ENCODE data around the gene SNAPC5. TPM values are rescaled to one million over a fixed set of nuclear protein-coding genes. Genes with fewer than 3 reads are reported as not detected.

SNAPC5 gene
- total and polyA plus RNA-seq, 2 of the 8 experiments (the other 6 are each of a cell fraction or from before 2014, with no cell fraction given), result 18.7 to 23.1 TPM

DNA sequence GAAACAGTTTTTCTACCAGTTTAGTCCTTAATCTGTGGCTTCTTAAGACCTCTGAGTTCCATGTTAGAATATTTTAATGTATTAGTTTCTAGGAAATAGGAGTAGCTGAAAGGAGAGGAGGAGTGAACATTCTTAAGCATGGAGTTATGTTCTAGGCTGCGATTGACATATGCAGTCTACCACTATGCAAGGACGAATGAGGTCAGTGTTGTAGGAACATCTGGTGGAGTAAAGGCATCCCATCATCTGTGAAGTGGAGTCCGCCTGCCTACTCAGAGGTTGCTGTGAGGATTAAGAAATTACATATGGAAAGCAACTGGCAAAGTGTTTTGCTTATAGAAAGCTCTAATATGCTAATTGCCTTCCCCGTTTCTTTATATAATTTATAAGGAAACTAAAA, 45.1 kb downstream of the SNAPC5 start:
- ChIA-PET CTCF (ENCODE audit: partially characterized antibody) (interaction anchor here (1.1 kb wide), 1 partner anchor 74 kb away, joined by 3 read pairs; no protein-coding TSS in a partner anchor), POLR2A (ENCODE audit: partially characterized antibody) (interaction anchor here (0.6 kb wide), 1 partner anchor 47 kb away, joined by 4 read pairs; no protein-coding TSS in a partner anchor)
- no peaks in the 10 kb centered on the region for H3K4me1 ChIP-seq (replicated peaks in 1 of 4; ENCODE audit: control insufficient read depth in 3 of 4, insufficient read depth in 4 of 4, low read length in 3 of 4)
- H3K23me2 ChIP-seq (ENCODE audit: low read depth, low read length), result no peaks in the 10 kb centered on the region
- H2AFZ ChIP-seq (ENCODE audit: low read length), result no peak overlapping the region
- H3K23ac ChIP-seq (ENCODE audit: insufficient read length), result no peak overlapping the region
- H3K4me2 ChIP-seq (ENCODE audit: insufficient read depth in 1 of 2, low read depth in 2 of 2, low read length in 2 of 2), result no peak overlapping the region
- H2AK5ac ChIP-seq (ENCODE audit: low read depth, low read length), result no peak overlapping the region
- no peak overlapping the region for H3K4me3 ChIP-seq (ENCODE audit: extremely low read depth in 1 of 4, insufficient read depth in 2 of 4, low read depth in 3 of 4, low read length in 4 of 4)
- H2BK5ac ChIP-seq (ENCODE audit: low read depth, low read length), result no peak overlapping the region
- peaks cover 0 to 2% of the 10 kb centered on the region in 2 experiments for H4K20me1 ChIP-seq (replicated peaks in 1 of 2; ENCODE audit: control insufficient read depth in 1 of 2, insufficient read depth in 2 of 2, low read length in 2 of 2)
- H2BK120ac ChIP-seq (replicated peaks; ENCODE audit: low read depth, low read length), result no peak overlapping the region
- no peak overlapping the region for H3K27ac ChIP-seq (ENCODE audit: low read depth, low read length)
- no peaks in the 10 kb centered on the region for H3K9me3 ChIP-seq (ENCODE audit: insufficient read depth in 2 of 2, low read depth in 1 of 2, low read length in 1 of 2)
- no peak overlapping the region for H3K14ac ChIP-seq (ENCODE audit: insufficient read length)
- no peak for TF ChIP-seq SIX5 (IDR thresholded peaks at IDR 0.05; ENCODE audit: low read depth, low read length)
- no peak for TF ChIP-seq RXRA (IDR thresholded peaks at IDR 0.05; ENCODE audit: insufficient read depth, low read depth, low read length)
- TF ChIP-seq NANOG (IDR thresholded peaks at IDR 0.05; ENCODE audit: insufficient read depth, low read depth, low read length, poor library complexity, severe bottlenecking), result no peak
- no peak for TF ChIP-seq ZNF274 (IDR thresholded peaks at IDR 0.05; ENCODE audit: borderline replicate concordance, extremely low read depth, low read length)
- no peak for TF ChIP-seq KDM4A (IDR thresholded peaks at IDR 0.05; ENCODE audit: low read depth, low read length, severe bottlenecking)
- TF ChIP-seq RAD21 (IDR thresholded peaks at IDR 0.05 in 1 of 2, conservative IDR thresholded peaks at IDR 0.05 in 1 of 2; ENCODE audit: low read depth in 2 of 2, low read length in 2 of 2), result no peak
- TF ChIP-seq HDAC2 (IDR thresholded peaks at IDR 0.05; ENCODE audit: borderline replicate concordance in 1 of 2, low read depth in 2 of 2, low read length in 2 of 2), result no peak
- no peak for TF ChIP-seq EGR1 (IDR thresholded peaks at IDR 0.05; ENCODE audit: borderline replicate concordance, low read depth, low read length)
- TF ChIP-seq SUZ12 (IDR thresholded peaks at IDR 0.05; ENCODE audit: low read length), result no peak
- no peak for TF ChIP-seq PHF8 (conservative IDR thresholded peaks at IDR 0.05; ENCODE audit: low read depth, low read length)
- TF ChIP-seq CBX8 (IDR thresholded peaks at IDR 0.05; ENCODE audit: borderline replicate concordance, low read depth, low read length), result no peak
- TF ChIP-seq KDM5A (IDR thresholded peaks at IDR 0.05; ENCODE audit: low read length), result no peak
- H4K8ac ChIP-seq (ENCODE audit: extremely low read depth, insufficient read depth, low read length), result no peak overlapping the region
- H2BK20ac ChIP-seq (ENCODE audit: low read length), result no peak overlapping the region
- FAIRE-seq (no peak), DNase-seq (ENCODE audit: low read depth in 1 of 2, low spot score in 2 of 2) (no peak)
- H4K91ac ChIP-seq (replicated peaks; ENCODE audit: insufficient read length, low read length), result no peak overlapping the region
- H2BK15ac ChIP-seq (ENCODE audit: low read length), result no peak overlapping the region
- H4K5ac ChIP-seq (ENCODE audit: insufficient read length, low read depth, low read length), result no peak overlapping the region
- H3K79me2 ChIP-seq (ENCODE audit: control insufficient read depth in 1 of 2, insufficient read depth in 2 of 2, low read length in 2 of 2), result no peaks in the 10 kb centered on the region
- no peak overlapping the region for H3K18ac ChIP-seq (ENCODE audit: extremely low read depth, low read length)
- H3K56ac ChIP-seq (replicated peaks; ENCODE audit: insufficient read length, low read depth, low read length), result no peak overlapping the region
- H3K27me3 ChIP-seq (replicated peaks in 1 of 4; ENCODE audit: control insufficient read depth in 3 of 4, extremely low read depth in 1 of 4, insufficient read depth in 3 of 4, low read length in 3 of 4), result no peaks in the 10 kb centered on the region
- 97% methylated on average over 4 of the region's 4 CpGs; no CpG with 5 or more reads in 1 of the 2 experiments for WGBS, 2 experiments (ENCODE audit: extremely low coverage in 1 of 2, insufficient coverage in 1 of 2, insufficient read length in 1 of 2, insufficient replicate concordance in 2 of 2, low coverage in 1 of 2, low lambda C conversion rate in 2 of 2, missing lambda C conversion rate in 1 of 2)
- no peak overlapping the region for H3K9ac ChIP-seq (replicated peaks in 1 of 4; ENCODE audit: extremely low read depth in 1 of 4, low read depth in 3 of 4, low read length in 3 of 4)
- H2BK12ac ChIP-seq (ENCODE audit: low read depth, low read length), result no peak overlapping the region
- H3K36me3 ChIP-seq (ENCODE audit: control insufficient read depth in 2 of 4, insufficient read depth in 4 of 4, low read length in 3 of 4), result peaks cover 0 to 14% (median 6%) of the 10 kb centered on the region in 4 experiments; a peak in 5 of 8 replicates
- H3K79me1 ChIP-seq (ENCODE audit: low read depth, low read length), result 0 out of 2 replicates have a peak, but pooled peaks cover 2% of the 10 kb centered on the region
- no peak overlapping the region for H3K4ac ChIP-seq (replicated peaks; ENCODE audit: insufficient read length, low read depth, low read length)
